A673 (cell line): ENCODE results near the gene CABLES1.

Experiments
- EZH2 ChIP-seq: fragments of 200-600 bp; sonication (generic); IDR thresholded peaks from 2 replicates; pipeline ENCODE4 v1.6.1; 2017; ENCODE audit warnings: borderline replicate concordance, low read depth, mild to moderate bottlenecking, mixed read lengths, antibody characterized with exemption, low read length; ENCODE audit not compliant: poor library complexity, severe bottlenecking
- TF ChIP-seq, protein P1 (sequence below): fragments of 300-800, 200-600 bp; sonication (generic); conservative IDR thresholded peaks from 2 replicates; pipeline ENCODE4 v1.5.1; 2017; ENCODE audit warnings: low read depth, mild to moderate bottlenecking, antibody characterized with exemption, low read length, moderate library complexity, mixed read lengths

DNA sequence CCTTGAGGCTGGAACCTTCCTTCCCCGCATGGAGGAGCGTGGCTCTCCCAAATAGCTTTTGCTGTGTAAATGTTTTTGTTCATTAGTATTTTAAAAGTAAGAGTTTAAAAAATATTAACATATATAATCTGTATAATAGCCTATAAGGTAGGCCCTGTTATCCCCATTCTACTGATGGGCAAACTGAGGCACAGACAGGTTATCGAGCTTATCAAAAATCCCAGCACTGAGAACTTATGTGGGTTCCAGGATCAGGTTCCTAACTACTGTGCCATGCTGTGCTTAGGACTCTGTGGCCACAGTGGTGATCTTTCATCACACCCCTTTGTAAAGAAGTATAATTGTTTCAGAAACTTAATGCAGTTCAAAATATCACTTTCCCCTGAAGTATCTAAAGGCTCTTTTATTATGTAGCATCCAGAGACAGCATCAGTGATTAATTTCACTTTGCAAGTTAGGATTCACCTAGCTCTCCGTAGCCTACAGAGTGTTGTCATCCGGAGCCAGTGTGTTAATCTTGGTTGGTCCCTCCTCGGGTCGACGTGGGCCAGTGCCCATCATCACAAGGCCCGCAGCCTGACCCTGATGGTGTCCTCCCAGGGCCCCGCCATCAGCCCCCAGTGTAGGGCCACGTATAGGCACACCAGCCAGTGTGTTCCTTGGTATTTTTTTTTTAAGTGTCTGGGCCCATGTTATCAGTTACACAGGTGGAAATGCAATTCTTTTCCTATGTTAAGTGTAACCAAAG lies 28.7 kb downstream of the CABLES1 start:
- TF ChIP-seq, protein P1, sequence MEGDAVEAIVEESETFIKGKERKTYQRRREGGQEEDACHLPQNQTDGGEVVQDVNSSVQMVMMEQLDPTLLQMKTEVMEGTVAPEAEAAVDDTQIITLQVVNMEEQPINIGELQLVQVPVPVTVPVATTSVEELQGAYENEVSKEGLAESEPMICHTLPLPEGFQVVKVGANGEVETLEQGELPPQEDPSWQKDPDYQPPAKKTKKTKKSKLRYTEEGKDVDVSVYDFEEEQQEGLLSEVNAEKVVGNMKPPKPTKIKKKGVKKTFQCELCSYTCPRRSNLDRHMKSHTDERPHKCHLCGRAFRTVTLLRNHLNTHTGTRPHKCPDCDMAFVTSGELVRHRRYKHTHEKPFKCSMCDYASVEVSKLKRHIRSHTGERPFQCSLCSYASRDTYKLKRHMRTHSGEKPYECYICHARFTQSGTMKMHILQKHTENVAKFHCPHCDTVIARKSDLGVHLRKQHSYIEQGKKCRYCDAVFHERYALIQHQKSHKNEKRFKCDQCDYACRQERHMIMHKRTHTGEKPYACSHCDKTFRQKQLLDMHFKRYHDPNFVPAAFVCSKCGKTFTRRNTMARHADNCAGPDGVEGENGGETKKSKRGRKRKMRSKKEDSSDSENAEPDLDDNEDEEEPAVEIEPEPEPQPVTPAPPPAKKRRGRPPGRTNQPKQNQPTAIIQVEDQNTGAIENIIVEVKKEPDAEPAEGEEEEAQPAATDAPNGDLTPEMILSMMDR: no peak
- TF ChIP-seq EZH2: no peak
